T-helper 22 cell (primary cell): ENCODE data around the gene G6PC3.

Experiments
- DNase-seq: peaks from one replicate; pipeline ENCODE4 v3.0.0-alpha.2; 2020; ENCODE audit warnings: low read depth

G6PC3 gene

DNA sequence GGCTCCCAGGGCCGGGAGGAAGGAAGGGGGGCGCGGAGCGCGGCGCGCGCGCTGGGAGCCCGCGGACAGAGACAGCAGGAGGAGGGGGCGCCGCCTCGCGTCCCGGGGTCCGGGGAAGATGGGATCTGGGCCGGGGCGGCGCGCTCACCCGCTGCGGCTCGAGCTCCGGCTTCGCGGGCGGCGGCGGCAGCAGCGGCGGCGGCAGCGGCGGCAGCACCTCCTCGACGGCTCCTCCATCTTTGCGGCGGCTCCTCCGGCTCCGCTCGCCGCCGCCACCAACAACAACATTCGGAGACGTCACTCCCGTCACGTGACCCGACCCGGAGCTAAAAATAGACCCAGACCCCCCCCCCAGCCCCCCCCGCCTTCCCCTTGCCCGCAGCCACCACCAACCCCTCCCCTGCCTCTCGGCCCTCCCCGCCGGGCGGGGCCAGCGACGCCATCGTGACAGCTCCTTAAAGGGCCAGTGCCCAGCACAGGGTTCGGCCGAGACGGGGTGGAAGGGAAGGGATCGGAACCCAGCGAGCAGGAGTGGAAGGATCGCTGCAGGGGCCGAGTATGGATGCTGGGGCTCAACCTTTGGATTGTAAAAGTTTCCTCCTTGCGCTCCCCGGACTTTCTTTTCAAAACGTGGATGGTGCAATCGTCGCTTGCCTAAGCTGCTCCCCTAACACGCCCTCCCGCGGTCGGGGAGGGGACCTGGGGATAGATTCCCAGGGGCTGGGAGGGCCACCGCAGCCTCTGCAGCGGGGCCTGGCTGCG is 53.0 kb downstream of the G6PC3 start, which contains the start of gene HDAC5:
TSS of gene HDAC5 (minus strand) at position 286 of the 762 bp plus-strand sequence. CDS start 6,126 bp downstream, outside the sequence.
- peak; percentile 93 for DNase-seq

DNA sequence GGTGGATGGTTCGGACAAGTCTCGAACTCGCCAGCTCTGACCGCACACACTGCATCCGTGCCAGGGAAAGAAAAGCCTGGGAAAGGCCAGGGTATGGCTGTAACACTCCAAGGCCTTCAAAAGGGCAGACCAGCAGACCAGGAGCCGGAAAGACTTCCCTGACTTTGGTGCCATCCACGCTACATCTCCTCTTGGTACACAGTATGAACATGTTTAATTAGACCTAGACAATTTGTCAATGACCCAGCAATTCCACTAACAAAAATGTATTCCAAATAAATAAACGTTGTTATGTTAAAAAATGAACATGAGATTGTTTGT is 53.5 kb downstream of the G6PC3 start:
- no peak for DNase-seq
